ENCODE results near the gene CDC42EP2. TPM values are rescaled to one million over a fixed set of nuclear protein-coding genes. Genes with fewer than 3 reads are reported as not detected.

The CDC42EP2 gene
- total RNA-seq, 1 donor from 2014 or later, result 11.3 TPM

- intact Hi-C loops (cut with micrococcal nuclease), result no loop called here
- peak overlapping the region; percentile 61 for H3K27ac ChIP-seq (replicated peaks)
- H3K36me3 ChIP-seq, result peaks cover 75% of the 10 kb centered on the region
Measured at GRCh38 chr11:65341856-65342255, 27.2 kb downstream of the CDC42EP2 start.

GRCh38 chr11:65351511-65351910, 36.8 kb downstream of the CDC42EP2 start:
- Histone ChIP-seq H3K27ac (replicated peaks) (no peak overlapping the region), H3K9me3 (replicated peaks) (no peaks in the 10 kb centered on the region), H3K4me1 (peaks cover 30% of the 10 kb centered on the region), H3K27me3 (ENCODE audit: low read depth) (peaks cover 8% of the 10 kb centered on the region), H3K36me3 (peaks cover 62% of the 10 kb centered on the region), H3K4me3 (no peak overlapping the region)
- no peak for DNase-seq
- no peak for TF ChIP-seq CTCF (IDR thresholded peaks at IDR 0.05; ENCODE audit: borderline replicate concordance)
- intact Hi-C loops (cut with micrococcal nuclease), result no loop called here

More at GRCh38 chr11:65341856-65342255, 27.2 kb downstream of the CDC42EP2 start:
- no peak overlapping the region for H3K4me3 ChIP-seq
- no peaks in the 10 kb centered on the region for H3K9me3 ChIP-seq (replicated peaks)
- H3K4me1 ChIP-seq, result peaks cover 61% of the 10 kb centered on the region
- no peak for TF ChIP-seq CTCF (IDR thresholded peaks at IDR 0.05; ENCODE audit: borderline replicate concordance)
- H3K27me3 ChIP-seq (ENCODE audit: low read depth), result no peaks in the 10 kb centered on the region
- DNase-seq, result no peak

GRCh38 chr11:65352783-65353182, 38.1 kb downstream of the CDC42EP2 start:
- no peak for DNase-seq
- Histone ChIP-seq H3K4me3 (no peak overlapping the region), H3K4me1 (peaks cover 43% of the 10 kb centered on the region), H3K9me3 (replicated peaks) (no peaks in the 10 kb centered on the region), H3K27me3 (ENCODE audit: low read depth) (peaks cover 14% of the 10 kb centered on the region), H3K27ac (replicated peaks) (no peak overlapping the region), H3K36me3 (peaks cover 49% of the 10 kb centered on the region)
- intact Hi-C loops (cut with micrococcal nuclease), result no loop called here
- TF ChIP-seq CTCF (IDR thresholded peaks at IDR 0.05; ENCODE audit: borderline replicate concordance), result peak; percentile 34

GRCh38 chr11:65353376-65353775, 38.7 kb downstream of the CDC42EP2 start:
- Histone ChIP-seq H3K4me3 (peak overlapping the region; percentile 87), H3K9me3 (replicated peaks) (no peaks in the 10 kb centered on the region), H3K36me3 (peaks cover 43% of the 10 kb centered on the region), H3K27ac (replicated peaks) (peak overlapping the region; percentile 75), H3K27me3 (ENCODE audit: low read depth) (peaks cover 14% of the 10 kb centered on the region), H3K4me1 (peaks cover 49% of the 10 kb centered on the region)
- intact Hi-C loops (cut with micrococcal nuclease), result no loop called here
- no peak for TF ChIP-seq CTCF (IDR thresholded peaks at IDR 0.05; ENCODE audit: borderline replicate concordance)
- DNase-seq, result no peak

- Histone ChIP-seq H3K27me3 (ENCODE audit: low read depth) (peaks cover 14% of the 10 kb centered on the region), H3K9me3 (replicated peaks) (no peaks in the 10 kb centered on the region), H3K36me3 (peaks cover 38% of the 10 kb centered on the region), H3K27ac (replicated peaks) (peak overlapping the region; percentile 75), H3K4me1 (peaks cover 53% of the 10 kb centered on the region), H3K4me3 (peak overlapping the region; percentile 87)
- TF ChIP-seq CTCF (IDR thresholded peaks at IDR 0.05; ENCODE audit: borderline replicate concordance), result no peak
- intact Hi-C loops (cut with micrococcal nuclease), result no loop called here
- no peak for DNase-seq
Measured at GRCh38 chr11:65353900-65354264, 39.2 kb downstream of the CDC42EP2 start.

All from left ventricle myocardium inferior (tissue), 1 donor.